Measurements from ENCODE around the gene CYLC1. TPM values are rescaled to one million over a fixed set of nuclear protein-coding genes. Genes with fewer than 3 reads are reported as not detected.

The CYLC1 gene
- total RNA-seq, 2 experiments from 2014 or later: not detected

DNA sequence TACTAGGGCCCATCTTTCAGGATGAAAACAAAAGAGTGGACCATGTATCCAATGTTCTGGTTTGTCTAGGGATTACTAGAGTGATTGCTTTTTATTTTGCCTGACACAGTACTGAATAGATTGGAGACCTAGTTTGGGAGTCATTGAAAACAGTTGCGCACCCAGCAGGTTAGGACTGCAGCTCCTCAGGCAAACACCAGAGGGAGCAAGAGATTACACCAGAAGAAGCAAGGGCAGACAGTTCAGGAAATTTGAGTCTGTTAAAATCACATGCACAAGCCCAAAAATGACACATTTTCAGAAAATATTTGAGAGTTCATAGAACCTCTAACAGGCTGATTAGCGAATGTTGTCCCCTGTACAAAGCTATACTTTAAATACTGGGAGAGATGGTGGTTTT lies 55.6 kb downstream of the CYLC1 start:
- CTCF ChIA-PET (ENCODE audit: unreplicated experiment): no interaction called here
- no TSS peak for BruUV-seq (replicated peaks)

DNA sequence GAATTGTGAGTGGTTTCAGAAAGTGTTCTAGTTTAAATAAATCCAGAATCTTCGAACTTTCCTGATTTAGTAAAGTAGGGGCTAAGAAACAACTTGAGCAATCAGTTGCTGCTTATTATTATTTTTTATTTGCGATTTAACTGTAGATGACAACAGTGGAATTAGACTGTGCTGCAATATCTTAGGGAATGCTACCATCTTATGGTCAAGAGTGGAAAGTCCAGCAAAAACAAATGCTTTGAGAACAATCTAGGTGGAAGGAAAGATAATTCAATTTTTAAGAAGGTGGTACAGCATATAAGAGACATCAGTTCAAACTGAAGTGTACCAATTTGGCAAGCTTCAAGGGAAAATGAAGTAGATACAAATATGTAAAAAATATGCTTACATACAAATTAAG lies 73.3 kb downstream of the CYLC1 start:
- H4K20me1 ChIP-seq (ENCODE audit: insufficient read depth, low read length): no peaks in the 10 kb centered on the region
- H3K4me3 ChIP-seq (ENCODE audit: low read depth, low read length, poor library complexity, severe bottlenecking): no peak overlapping the region
- no peaks in the 10 kb centered on the region for H3K4me1 ChIP-seq (ENCODE audit: insufficient read depth, low read length, poor library complexity, severe bottlenecking)
- no peak overlapping the region for H2AFZ ChIP-seq (ENCODE audit: low read length)
- no peak overlapping the region for H3K27ac ChIP-seq (ENCODE audit: low read depth, low read length, poor library complexity, severe bottlenecking)
- no peak for DNase-seq (ENCODE audit: low spot score)
- no peak overlapping the region for H3K4me2 ChIP-seq (ENCODE audit: low read length)
- CTCF ChIA-PET (ENCODE audit: unreplicated experiment): no interaction called here
- no peaks in the 10 kb centered on the region for H3K9me2 ChIP-seq (ENCODE audit: insufficient read depth, low read length)
- intact Hi-C loops (cut with micrococcal nuclease; ENCODE audit: unreplicated experiment): no loop called here
- H3K9me3 ChIP-seq (ENCODE audit: low read length): no peaks in the 10 kb centered on the region
- BruUV-seq (replicated peaks): no TSS peak
- POLR2A ChIA-PET: no interaction called here
- TF ChIP-seq, protein P1, sequence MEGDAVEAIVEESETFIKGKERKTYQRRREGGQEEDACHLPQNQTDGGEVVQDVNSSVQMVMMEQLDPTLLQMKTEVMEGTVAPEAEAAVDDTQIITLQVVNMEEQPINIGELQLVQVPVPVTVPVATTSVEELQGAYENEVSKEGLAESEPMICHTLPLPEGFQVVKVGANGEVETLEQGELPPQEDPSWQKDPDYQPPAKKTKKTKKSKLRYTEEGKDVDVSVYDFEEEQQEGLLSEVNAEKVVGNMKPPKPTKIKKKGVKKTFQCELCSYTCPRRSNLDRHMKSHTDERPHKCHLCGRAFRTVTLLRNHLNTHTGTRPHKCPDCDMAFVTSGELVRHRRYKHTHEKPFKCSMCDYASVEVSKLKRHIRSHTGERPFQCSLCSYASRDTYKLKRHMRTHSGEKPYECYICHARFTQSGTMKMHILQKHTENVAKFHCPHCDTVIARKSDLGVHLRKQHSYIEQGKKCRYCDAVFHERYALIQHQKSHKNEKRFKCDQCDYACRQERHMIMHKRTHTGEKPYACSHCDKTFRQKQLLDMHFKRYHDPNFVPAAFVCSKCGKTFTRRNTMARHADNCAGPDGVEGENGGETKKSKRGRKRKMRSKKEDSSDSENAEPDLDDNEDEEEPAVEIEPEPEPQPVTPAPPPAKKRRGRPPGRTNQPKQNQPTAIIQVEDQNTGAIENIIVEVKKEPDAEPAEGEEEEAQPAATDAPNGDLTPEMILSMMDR (conservative IDR thresholded peaks at IDR 0.05; ENCODE audit: low read length): no peak
- TF ChIP-seq EZH2phosphoT487 (IDR thresholded peaks at IDR 0.05; ENCODE audit: borderline replicate concordance, low read depth, low read length): no peak
- H3K79me2 ChIP-seq (ENCODE audit: insufficient read depth, low read depth, low read length): no peaks in the 10 kb centered on the region
- no peaks in the 10 kb centered on the region for H3K36me3 ChIP-seq (ENCODE audit: insufficient read depth, low read length)

More for the DNA sequence above, 55.6 kb downstream of the CYLC1 start:
- POLR2A ChIA-PET: no interaction called here
- H2AFZ ChIP-seq (ENCODE audit: low read length): no peak overlapping the region
- H3K4me3 ChIP-seq (ENCODE audit: low read depth, low read length, poor library complexity, severe bottlenecking): no peak overlapping the region
- no peak overlapping the region for H3K4me2 ChIP-seq (ENCODE audit: low read length)
- no peaks in the 10 kb centered on the region for H3K4me1 ChIP-seq (ENCODE audit: insufficient read depth, low read length, poor library complexity, severe bottlenecking)
- H3K9me3 ChIP-seq (ENCODE audit: low read length): no peaks in the 10 kb centered on the region
- H3K27ac ChIP-seq (ENCODE audit: low read depth, low read length, poor library complexity, severe bottlenecking): no peak overlapping the region
- H3K36me3 ChIP-seq (ENCODE audit: insufficient read depth, low read length): no peaks in the 10 kb centered on the region
- peak; percentile 1 for DNase-seq (ENCODE audit: low spot score)
- no peaks in the 10 kb centered on the region for H3K79me2 ChIP-seq (ENCODE audit: insufficient read depth, low read depth, low read length)
- intact Hi-C loops (cut with micrococcal nuclease; ENCODE audit: unreplicated experiment): no loop called here
- TF ChIP-seq, protein P1 (conservative IDR thresholded peaks at IDR 0.05; ENCODE audit: low read length): peak; percentile 54
- TF ChIP-seq EZH2phosphoT487 (IDR thresholded peaks at IDR 0.05; ENCODE audit: borderline replicate concordance, low read depth, low read length): no peak
- H3K9me2 ChIP-seq (ENCODE audit: insufficient read depth, low read length): no peaks in the 10 kb centered on the region
- H4K20me1 ChIP-seq (ENCODE audit: insufficient read depth, low read length): no peaks in the 10 kb centered on the region

Data from OCI-LY7 (cell line).